Panc1 (cell line): ENCODE data around the gene HADHA.

Source experiments
- TCF7L2 ChIP-seq: IDR thresholded peaks from 2 replicates; pipeline ENCODE4 v1.6.1; 2011; ENCODE audit warnings: mild to moderate bottlenecking, low read depth, low read length, inconsistent platforms
- TF ChIP-seq, protein P1 (sequence below): fragments of 450-650 bp; IDR thresholded peaks from 2 replicates; pipeline ENCODE4 v1.5.1; 2017; ENCODE audit warnings: mild to moderate bottlenecking

DNA sequence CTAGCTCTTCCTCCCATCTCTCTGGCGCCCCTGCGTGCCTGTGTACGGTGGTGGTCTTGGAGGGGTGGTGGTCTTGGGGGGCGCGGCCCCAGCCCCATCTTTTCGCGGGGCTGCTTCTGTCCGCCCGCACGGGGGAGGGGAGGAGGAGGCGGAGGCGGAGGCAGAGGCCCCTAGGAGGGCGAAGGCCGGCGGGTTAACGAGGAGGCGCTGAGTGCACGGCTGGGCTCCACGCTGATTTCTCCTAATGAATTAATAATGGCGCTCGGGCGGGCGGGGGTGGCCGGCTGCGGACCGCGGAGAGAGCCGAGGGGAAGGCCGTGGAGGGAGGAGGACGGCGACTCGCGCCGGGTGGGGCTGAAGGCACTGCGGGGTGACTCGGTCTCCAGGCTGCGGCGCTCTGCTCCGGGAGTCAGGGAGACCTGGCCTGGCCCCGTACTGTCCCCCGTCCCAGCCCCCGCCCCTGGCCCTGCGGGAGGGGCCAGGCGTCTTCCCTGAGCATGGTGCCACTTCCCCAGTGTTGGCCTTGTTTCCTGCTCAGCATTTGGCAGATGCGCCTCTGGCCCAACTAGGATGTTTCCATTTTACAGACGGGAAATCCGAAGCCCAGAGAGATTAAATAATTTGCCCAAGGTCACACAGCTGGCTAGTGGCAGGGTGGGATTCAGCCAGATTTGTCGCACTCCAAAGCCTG is 65.5 kb downstream of the HADHA start:
- TF ChIP-seq, protein P1, sequence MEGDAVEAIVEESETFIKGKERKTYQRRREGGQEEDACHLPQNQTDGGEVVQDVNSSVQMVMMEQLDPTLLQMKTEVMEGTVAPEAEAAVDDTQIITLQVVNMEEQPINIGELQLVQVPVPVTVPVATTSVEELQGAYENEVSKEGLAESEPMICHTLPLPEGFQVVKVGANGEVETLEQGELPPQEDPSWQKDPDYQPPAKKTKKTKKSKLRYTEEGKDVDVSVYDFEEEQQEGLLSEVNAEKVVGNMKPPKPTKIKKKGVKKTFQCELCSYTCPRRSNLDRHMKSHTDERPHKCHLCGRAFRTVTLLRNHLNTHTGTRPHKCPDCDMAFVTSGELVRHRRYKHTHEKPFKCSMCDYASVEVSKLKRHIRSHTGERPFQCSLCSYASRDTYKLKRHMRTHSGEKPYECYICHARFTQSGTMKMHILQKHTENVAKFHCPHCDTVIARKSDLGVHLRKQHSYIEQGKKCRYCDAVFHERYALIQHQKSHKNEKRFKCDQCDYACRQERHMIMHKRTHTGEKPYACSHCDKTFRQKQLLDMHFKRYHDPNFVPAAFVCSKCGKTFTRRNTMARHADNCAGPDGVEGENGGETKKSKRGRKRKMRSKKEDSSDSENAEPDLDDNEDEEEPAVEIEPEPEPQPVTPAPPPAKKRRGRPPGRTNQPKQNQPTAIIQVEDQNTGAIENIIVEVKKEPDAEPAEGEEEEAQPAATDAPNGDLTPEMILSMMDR, result no peak
- no peak for TF ChIP-seq TCF7L2
